Testis (tissue), 2 donors: ENCODE data around the gene LIMA1.

Experiments
- POLR2A ChIP-seq: fragments of 450-650 bp; IDR thresholded peaks from one replicate; pipeline ENCODE4 v1.6.1; 2017; ENCODE audit warnings: antibody characterized with exemption, mild to moderate bottlenecking, moderate library complexity
- TF ChIP-seq, protein P1 (sequence below), 3 experiments: fragments of 450-650 bp in 2 of 3; fragments of 200-600 bp in 1 of 3; sonication (generic) in 1 of 3; IDR thresholded peaks; one replicate each; pipeline ENCODE4 v1.5.1; 2016 to 2019; ENCODE audit warnings: antibody characterized with exemption in 3 of 3, mild to moderate bottlenecking in 2 of 3, moderate library complexity in 1 of 3

- TF ChIP-seq, protein P1, sequence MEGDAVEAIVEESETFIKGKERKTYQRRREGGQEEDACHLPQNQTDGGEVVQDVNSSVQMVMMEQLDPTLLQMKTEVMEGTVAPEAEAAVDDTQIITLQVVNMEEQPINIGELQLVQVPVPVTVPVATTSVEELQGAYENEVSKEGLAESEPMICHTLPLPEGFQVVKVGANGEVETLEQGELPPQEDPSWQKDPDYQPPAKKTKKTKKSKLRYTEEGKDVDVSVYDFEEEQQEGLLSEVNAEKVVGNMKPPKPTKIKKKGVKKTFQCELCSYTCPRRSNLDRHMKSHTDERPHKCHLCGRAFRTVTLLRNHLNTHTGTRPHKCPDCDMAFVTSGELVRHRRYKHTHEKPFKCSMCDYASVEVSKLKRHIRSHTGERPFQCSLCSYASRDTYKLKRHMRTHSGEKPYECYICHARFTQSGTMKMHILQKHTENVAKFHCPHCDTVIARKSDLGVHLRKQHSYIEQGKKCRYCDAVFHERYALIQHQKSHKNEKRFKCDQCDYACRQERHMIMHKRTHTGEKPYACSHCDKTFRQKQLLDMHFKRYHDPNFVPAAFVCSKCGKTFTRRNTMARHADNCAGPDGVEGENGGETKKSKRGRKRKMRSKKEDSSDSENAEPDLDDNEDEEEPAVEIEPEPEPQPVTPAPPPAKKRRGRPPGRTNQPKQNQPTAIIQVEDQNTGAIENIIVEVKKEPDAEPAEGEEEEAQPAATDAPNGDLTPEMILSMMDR (IDR thresholded peaks at IDR 0.05), result no peak
- TF ChIP-seq POLR2A, result no peak
Observed at GRCh38 chr12:50145439-50145838, 137.9 kb downstream of the LIMA1 start.
